Caco-2 (cell line): ENCODE data around the gene HRH4. TPM values are rescaled to one million over a fixed set of nuclear protein-coding genes. Genes with fewer than 3 reads are reported as not detected.

Experiments used
- BruUV-seq: library from RNA; stranded (reverse); fragments of 400-500 nt; replicated peaks from 2 replicates; lab custom pipeline; 2021; lab: Mats Ljungman, UMichigan
- CTCF ChIA-PET: fragments of 300-600 bp; sonication (Branson Sonifier 250); formaldehyde crosslinking; loops from one replicate; lab custom pipeline; 2022; ENCODE audit warnings: antibody characterized with exemption; lab: Charles Lee
- POLR2A ChIA-PET: fragments of 300-600 bp; sonication (Branson Sonifier 250); formaldehyde crosslinking; loops from one replicate; lab custom pipeline; 2022; ENCODE audit warnings: antibody characterized with exemption; lab: Charles Lee
- DNase-seq, 2 experiments: peaks; one replicate each; pipeline versions ENCODE4 v3.0.0 to v3.0.0-alpha.2; 2020 to 2022
- H3K27me3 ChIP-seq: replicated peaks from 2 replicates; pipeline ENCODE4 v1.6.0; 2011; ENCODE audit warnings: low read length; ENCODE audit not compliant: control insufficient read depth, insufficient read depth
- H3K36me3 ChIP-seq: 2 replicates; pipeline ENCODE4 v1.5.1; 2011; ENCODE audit warnings: low read length; ENCODE audit not compliant: control insufficient read depth, insufficient read depth
- H3K4me1 ChIP-seq: fragments of 250-450 bp; sonication (Bioruptor Pico); 2 replicates; pipeline ENCODE4 v1.5.1; 2020; ENCODE audit warnings: mild to moderate bottlenecking
- H3K4me3 ChIP-seq: 2 replicates; pipeline ENCODE4 v1.5.1; 2011; ENCODE audit warnings: low read depth, mild to moderate bottlenecking, control low read depth, low read length
- H3K9me3 ChIP-seq: fragments of 250-450 bp; sonication (Bioruptor Pico); 2 replicates; pipeline ENCODE4 v1.5.1; 2020; ENCODE audit warnings: mild to moderate bottlenecking, moderate library complexity
- H3K27ac Mint-ChIP-seq: one replicate; pipeline ENCODE4 v1.8.0; 2022; ENCODE audit warnings: mixed read lengths; ENCODE audit not compliant: unreplicated experiment
- H3K27me3 Mint-ChIP-seq: one replicate; pipeline ENCODE4 v1.8.0; 2022; ENCODE audit warnings: mixed read lengths; ENCODE audit not compliant: insufficient read depth, unreplicated experiment
- H3K36me3 Mint-ChIP-seq: one replicate; pipeline ENCODE4 v1.8.0; 2022; ENCODE audit warnings: mild to moderate bottlenecking, mixed read lengths; ENCODE audit not compliant: insufficient read depth, unreplicated experiment
- H3K4me1 Mint-ChIP-seq: one replicate; pipeline ENCODE4 v1.8.0; 2022; ENCODE audit warnings: low read depth, mixed read lengths; ENCODE audit not compliant: unreplicated experiment
- H3K4me3 Mint-ChIP-seq: one replicate; pipeline ENCODE4 v1.8.0; 2022; ENCODE audit warnings: mild to moderate bottlenecking, moderate library complexity, mixed read lengths; ENCODE audit not compliant: unreplicated experiment
- H3K9me3 Mint-ChIP-seq: one replicate; pipeline ENCODE4 v1.8.0; 2022; ENCODE audit warnings: mixed read lengths; ENCODE audit not compliant: unreplicated experiment
- CTCF ChIP-seq, 2 experiments: fragments of 200-600 bp in 1 of 2; IDR thresholded peaks; 1 replicate in 1 of 2; 2 replicates in 1 of 2; pipeline versions ENCODE4 v1.5.1 to v1.8.0; 2011 to 2022; ENCODE audit warnings: antibody characterized with exemption in 1 of 2, control low read depth in 1 of 2, inconsistent platforms in 1 of 2, low read depth in 1 of 2, low read length in 1 of 2, mild to moderate bottlenecking in 1 of 2, moderate library complexity in 1 of 2; ENCODE audit not compliant: insufficient read depth in 1 of 2, severe bottlenecking in 1 of 2, unreplicated experiment in 1 of 2
- intact Hi-C: fragments of 100-400 bp; cut with micrococcal nuclease; formaldehyde crosslinking; loops from one replicate; pipeline ENCODE4 v1.10.0; 2022; ENCODE audit not compliant: unreplicated experiment
- total RNA-seq: library from RNA; stranded (reverse); gene quantifications from 2 replicates; pipeline ENCODE4 v1.2.3, GENCODE V29; 2022

HRH4 gene
- total RNA-seq, 1 experiment from 2014 or later = not detected

DNA sequence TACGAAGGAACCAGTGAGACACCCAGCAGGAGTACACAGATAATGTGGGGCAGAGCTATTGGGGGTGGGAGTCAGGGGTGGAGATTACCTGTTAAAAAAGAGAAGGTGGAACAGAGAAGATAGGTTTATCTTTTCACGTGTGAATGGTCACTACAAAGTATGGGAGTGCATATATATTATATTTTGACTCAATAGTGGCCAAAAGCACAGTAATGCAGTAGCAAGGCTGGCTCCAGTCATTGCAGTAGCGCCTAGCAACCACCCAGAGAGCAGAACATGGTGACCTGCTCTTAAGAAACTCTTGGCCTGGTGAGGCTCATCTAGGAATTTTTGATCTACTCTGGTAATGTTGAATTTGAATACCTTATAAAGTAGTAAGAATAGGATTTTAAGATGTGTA, 33.0 kb upstream of the HRH4 start:
- no TSS peak for BruUV-seq
- Mint-ChIP-seq H3K9me3 (no peaks in the 10 kb centered on the region), H3K4me3 (peak overlapping the region; percentile 86), H3K27ac (peak overlapping the region; percentile 93), H3K4me1 (no peaks in the 10 kb centered on the region), H3K27me3 (no peaks in the 10 kb centered on the region), H3K36me3 (peaks cover 8% of the 10 kb centered on the region)
- CTCF ChIA-PET = no interaction called here
- no peaks in the 10 kb centered on the region for H3K4me1 ChIP-seq
- H3K9me3 ChIP-seq = no peaks in the 10 kb centered on the region
- intact Hi-C loops = no loop called here
- no peaks in the 10 kb centered on the region for H3K27me3 ChIP-seq
- H3K36me3 ChIP-seq = no peaks in the 10 kb centered on the region
- peak overlapping the region; percentile 61 for H3K4me3 ChIP-seq
- TF ChIP-seq CTCF (IDR thresholded peaks at IDR 0.05; ENCODE audit: insufficient read depth in 1 of 2, low read depth in 1 of 2, low read length in 1 of 2, severe bottlenecking in 1 of 2, unreplicated experiment in 1 of 2) = no peak
- peak in 1 of 2 experiments; percentile 0 for DNase-seq
- POLR2A ChIA-PET = interaction anchor here (1.6 kb wide), 1 partner anchor 30 kb away, joined by 8 read pairs; the partner anchor contains the start of gene OSBPL1A

- Mint-ChIP-seq H3K4me3 (no peak overlapping the region), H3K36me3 (peaks cover 13% of the 10 kb centered on the region), H3K4me1 (no peaks in the 10 kb centered on the region), H3K9me3 (no peaks in the 10 kb centered on the region), H3K27me3 (no peaks in the 10 kb centered on the region), H3K27ac (no peak overlapping the region)
- TF ChIP-seq CTCF (IDR thresholded peaks at IDR 0.05; ENCODE audit: insufficient read depth in 1 of 2, low read depth in 1 of 2, low read length in 1 of 2, severe bottlenecking in 1 of 2, unreplicated experiment in 1 of 2) = no peak
- no TSS peak for BruUV-seq
- Histone ChIP-seq H3K27me3 (no peaks in the 10 kb centered on the region), H3K9me3 (no peaks in the 10 kb centered on the region), H3K4me1 (no peaks in the 10 kb centered on the region), H3K4me3 (no peak overlapping the region), H3K36me3 (no peaks in the 10 kb centered on the region)
- ChIA-PET CTCF (interaction anchor here (0.6 to 1.1 kb wide), 2 partner anchors 14 to 31 kb away, joined by 4 read pairs; partner anchors contain the start of gene OSBPL1A), POLR2A (no interaction called here)
- intact Hi-C loops = no loop called here
- DNase-seq = no peak
Observed at GRCh38 chr18:24428709-24429108, 31.7 kb upstream of the HRH4 start.

- DNase-seq = no peak
- Mint-ChIP-seq H3K27ac (no peak overlapping the region), H3K9me3 (no peaks in the 10 kb centered on the region), H3K4me3 (no peak overlapping the region), H3K27me3 (no peaks in the 10 kb centered on the region), H3K36me3 (peaks cover 13% of the 10 kb centered on the region), H3K4me1 (no peaks in the 10 kb centered on the region)
- intact Hi-C loops = no loop called here
- TF ChIP-seq CTCF (IDR thresholded peaks at IDR 0.05; ENCODE audit: insufficient read depth in 1 of 2, low read depth in 1 of 2, low read length in 1 of 2, severe bottlenecking in 1 of 2, unreplicated experiment in 1 of 2) = no peak
- CTCF ChIA-PET = interaction anchor here (0.6 to 1.1 kb wide), 2 partner anchors 13 to 31 kb away, joined by 4 read pairs; partner anchors contain the start of gene OSBPL1A
- no TSS peak for BruUV-seq
- H3K4me1 ChIP-seq = no peaks in the 10 kb centered on the region
- POLR2A ChIA-PET = no interaction called here
- H3K36me3 ChIP-seq = no peaks in the 10 kb centered on the region
- H3K9me3 ChIP-seq = no peaks in the 10 kb centered on the region
- H3K27me3 ChIP-seq = no peaks in the 10 kb centered on the region
- H3K4me3 ChIP-seq = no peak overlapping the region
Observed at GRCh38 chr18:24429188-24429587, 31.2 kb upstream of the HRH4 start.
